HG03064 (cell line): ENCODE data around the gene LPAR3.
"Not testable (repeated sequence)": the region's sequence is repeated elsewhere in the genome, so short reads cannot be mapped to it uniquely, and the experiment has no call there.

Experiments
- ATAC-seq: cut with Tn5 transposase; IDR thresholded peaks from one replicate; pipeline ENCODE4 v1.9.1; 2021; ENCODE audit warnings: low read depth; ENCODE audit not compliant: unreplicated experiment

Gene LPAR3, protein sequence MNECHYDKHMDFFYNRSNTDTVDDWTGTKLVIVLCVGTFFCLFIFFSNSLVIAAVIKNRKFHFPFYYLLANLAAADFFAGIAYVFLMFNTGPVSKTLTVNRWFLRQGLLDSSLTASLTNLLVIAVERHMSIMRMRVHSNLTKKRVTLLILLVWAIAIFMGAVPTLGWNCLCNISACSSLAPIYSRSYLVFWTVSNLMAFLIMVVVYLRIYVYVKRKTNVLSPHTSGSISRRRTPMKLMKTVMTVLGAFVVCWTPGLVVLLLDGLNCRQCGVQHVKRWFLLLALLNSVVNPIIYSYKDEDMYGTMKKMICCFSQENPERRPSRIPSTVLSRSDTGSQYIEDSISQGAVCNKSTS

DNA sequence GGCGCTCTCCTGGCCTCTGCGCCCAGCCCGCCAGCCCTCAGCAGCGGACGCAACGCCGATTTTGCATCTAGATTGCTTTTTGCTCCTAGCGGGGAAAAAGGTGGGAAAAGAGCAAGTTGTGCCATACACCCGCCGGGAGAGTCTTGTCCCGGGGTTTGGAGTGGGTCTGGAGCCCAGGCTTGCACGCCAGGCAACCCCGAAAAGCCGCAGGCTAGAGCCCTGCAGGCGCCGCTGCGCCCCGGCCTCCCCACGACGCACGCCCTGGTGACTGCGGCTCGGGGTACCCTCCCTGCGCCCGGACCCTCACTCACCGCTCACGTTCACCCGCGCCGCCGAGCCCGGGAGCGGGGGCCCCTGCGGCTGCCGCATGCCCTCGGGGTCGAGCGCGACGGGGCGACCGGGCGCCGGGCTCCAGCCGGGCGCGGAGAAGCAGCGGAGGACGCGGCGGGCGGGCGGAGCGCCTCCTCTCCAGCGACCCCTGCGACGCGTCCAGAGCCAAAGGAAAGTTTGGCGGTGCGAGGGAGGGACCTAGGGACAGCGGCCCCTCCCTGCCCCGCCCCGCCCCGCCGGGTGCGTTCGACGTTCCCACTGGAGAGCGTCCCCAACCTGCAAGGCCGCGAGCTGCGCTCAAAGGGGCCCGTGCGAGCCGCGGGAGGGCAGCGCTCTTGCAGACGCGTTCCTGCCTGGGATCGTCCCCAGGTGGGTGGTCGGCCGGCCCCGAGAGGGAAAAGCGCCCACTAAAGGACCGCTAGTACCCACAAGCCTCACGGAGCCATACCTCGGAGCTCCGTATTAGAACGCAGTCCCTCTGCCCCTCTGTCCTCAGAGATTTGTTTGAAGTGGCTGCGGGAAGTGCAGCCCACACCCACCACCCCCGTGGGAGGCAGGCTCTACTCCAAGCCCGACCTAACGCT lies at the start of gene LPAR3:
Gene LPAR3 (minus strand): TSS at position 502 of the 914 bp plus-strand sequence. CDS start 27,086 bp downstream, outside the sequence.
- ATAC-seq, result no peak

DNA sequence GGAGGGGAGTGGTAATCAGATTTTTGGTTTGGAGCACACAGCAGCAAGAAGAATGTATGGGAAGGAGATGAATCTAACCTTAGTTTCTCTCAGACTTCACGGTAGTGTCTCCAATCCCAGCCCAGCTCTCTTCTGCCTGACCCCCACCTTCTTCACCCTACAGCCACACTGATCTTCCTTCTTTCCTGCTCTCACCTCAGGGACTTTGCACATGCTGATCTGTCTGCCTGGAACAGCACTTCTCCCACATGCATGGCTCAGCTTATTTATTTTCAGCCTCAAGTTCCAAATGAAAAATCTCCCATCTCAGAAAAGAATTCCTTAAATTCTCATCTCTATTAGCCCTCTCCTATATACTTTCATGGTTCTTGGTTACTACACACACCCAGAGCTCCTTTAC lies 48.8 kb upstream of the LPAR3 start:
- no peak for ATAC-seq

DNA sequence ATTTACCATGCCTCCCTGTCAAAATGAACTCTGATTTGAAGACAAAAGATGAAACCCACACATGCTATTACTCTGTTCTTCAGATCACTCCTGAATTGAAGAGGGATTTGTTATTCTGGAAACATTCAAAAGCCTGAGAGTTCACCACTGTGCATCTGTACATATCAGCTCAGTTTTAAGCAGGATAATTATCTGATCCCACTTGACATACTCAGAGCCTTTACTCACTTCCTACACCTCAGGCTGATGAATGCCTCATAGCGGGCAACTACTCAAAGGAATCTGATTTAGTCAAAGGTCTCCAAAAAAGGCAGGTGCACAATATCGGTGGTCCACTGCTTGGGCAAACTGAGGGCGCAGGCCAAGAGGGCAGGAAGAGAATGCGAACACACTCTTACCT lies 47.5 kb upstream of the LPAR3 start:
- ATAC-seq, result no peak

DNA sequence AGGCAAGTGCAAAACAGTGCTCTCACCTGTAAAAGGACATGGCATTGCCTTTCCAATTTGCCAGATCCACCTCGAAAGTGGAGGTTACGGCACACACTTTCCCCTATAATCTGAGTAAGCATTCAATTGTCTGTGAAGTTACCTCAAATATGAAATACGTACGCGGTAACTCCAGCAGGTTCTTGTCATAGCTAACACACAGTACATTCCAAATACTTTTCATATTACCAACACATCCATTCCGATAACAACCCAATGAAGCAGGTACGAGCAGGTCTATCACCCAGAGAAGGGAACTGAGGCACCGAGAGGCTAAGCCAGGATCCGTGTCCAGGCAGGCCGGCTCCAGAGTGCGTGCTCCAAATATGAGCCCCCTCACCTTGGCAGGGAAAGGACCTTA lies 46.8 kb upstream of the LPAR3 start:
- ATAC-seq, result no peak

DNA sequence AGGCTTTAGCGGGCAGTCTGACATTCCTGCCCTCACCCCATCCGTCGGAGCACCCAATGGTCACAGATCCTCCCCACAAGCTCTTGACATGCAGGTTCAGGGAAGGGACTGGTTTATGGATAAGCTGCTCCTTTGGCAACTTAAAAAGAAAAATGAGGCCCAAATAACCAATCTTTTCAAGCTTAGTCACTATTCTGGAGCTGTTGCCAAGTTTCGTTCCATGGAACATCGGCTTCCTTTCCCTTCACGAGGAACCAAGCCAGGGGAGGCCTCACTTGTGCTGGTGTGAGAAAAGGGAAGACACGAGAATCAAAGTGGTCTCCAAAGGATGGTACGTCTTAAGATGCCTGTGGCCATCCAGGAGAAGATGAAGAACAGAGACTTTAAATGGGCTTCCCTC lies 46.1 kb upstream of the LPAR3 start:
- no peak for ATAC-seq

DNA sequence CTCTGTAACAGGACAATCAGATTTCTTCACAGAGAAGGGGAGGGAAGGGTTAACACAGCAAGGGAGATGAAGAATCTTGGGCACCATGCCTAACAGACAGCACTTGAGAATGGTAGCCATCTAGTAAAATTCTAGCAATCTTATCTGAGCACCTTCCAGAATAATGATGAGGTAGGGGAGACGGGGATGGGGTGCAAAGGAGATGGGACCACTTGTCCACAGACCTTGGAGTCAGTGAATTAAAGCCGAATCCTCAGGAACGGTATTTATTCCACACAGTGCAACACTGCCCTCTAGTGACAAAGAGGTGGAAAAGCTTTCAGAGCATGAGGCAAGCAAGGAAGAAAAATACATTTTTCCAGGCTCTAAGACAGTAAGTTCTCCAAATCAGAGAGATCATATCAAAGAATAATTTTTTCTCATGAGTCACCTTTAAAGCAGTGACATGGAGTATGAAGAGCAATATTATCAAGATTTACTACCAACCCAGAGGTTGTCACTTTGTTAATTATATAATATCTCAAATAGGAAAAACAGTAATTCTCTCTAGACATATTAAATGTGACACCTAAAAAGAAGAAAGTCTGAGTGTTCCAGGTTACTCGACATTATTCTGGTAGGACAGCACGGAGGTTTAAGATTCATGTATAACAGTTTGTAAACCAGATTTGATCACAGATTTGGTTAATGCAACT lies 43.3 kb upstream of the LPAR3 start:
- no peak for ATAC-seq

DNA sequence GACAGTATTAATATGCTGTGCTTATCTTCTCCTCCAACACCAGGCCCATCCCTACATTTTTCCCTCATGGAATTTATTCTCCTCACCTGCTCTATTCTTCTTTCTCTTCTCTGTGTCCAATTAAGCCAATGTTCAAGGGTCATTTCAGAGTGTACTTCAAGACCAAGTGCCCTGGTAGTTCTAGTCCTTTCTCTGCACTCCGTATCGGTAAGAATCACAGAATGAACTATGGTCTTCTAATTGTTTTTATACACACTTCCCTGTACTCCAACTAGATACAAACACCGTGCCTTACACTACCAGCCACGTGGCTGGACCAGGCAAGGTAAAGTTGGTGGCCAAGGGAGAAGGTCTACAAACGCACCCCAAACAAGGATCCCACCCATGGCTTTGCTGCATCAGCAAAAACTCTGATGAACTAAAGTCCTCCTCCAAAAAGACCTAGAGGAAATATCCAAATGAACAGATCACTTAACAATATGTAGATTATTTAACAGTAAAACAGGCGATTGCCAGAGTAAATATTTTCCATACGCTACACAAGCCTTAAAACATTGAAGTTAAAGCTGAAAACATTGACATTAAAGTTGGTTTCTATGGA lies 40.1 kb upstream of the LPAR3 start:
- ATAC-seq, result no peak

DNA sequence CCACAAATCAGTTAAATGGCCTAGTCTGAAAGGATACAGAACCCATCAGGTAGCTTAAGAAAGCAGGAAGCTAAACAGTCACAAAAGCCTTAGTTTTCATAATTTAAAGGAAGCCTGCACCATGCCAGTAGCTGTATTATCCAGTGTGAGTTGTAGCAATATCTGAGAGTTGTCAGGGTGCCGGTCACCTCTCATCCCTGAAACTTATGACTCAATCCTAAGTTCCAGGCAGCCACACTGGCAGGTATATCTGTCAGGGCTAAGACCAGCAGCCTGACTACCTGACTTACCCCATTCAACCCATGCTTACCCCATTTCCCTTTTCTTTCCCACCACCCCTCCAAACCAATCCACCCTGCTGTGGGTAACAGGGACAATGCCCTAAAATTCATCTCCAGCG lies 37.8 kb upstream of the LPAR3 start:
- no peak for ATAC-seq

DNA sequence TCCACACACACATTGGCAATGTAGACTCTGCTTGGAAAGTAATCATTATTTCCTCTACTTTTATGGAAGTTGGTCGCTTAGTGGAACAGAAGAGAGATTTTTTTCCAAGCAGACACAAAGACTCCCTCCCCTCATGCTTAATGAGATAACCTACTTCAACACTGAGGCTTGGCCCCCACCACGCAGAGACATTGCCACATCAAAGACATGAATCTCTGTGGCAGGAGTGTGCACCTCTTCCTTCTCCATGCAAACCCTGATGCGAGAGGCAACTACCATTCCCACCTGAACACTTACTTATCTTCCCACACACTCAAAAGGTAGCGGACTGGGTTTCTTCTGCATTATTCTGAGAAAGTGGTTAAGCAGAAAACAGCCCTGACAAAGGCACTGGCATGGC lies 37.3 kb upstream of the LPAR3 start:
- ATAC-seq, result no peak

DNA sequence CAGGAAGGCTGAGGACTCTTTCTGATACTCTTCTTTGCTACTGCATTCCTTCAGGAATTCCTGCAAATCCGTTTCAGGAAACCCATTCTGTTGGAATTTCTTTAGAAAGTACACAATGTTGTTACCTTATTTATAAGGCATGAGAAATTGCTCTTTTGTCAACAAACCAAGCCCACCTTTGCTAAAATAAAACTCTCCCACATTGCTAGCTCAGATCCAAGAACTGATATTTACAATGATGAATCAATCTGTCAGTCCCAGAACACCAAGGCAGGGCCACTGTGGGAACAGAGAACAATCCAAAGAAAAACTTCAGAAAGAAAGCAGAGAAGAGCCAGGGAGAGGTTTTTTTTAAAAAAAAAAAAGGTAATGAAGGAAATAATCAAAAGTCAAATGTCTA lies 36.6 kb upstream of the LPAR3 start:
- no peak for ATAC-seq

DNA sequence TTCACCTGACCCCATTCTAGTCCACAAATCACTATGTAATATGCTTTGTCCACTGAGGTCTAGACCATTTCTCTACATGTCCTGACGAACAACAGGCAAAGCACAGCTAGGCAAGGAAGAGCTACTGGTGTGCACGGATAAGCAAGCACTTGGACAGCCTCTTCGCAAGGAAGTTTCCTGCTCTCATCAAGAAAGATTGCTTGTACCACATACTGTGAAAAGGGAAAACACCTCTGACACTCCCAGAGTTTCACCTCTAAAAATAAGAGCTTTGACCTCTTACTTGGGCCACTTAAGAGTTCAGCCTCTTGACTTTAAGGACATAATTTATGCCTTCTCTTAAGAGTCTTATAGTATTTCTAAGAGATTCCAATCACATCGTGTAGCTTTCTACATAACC lies 36.0 kb upstream of the LPAR3 start:
- ATAC-seq, result no peak

DNA sequence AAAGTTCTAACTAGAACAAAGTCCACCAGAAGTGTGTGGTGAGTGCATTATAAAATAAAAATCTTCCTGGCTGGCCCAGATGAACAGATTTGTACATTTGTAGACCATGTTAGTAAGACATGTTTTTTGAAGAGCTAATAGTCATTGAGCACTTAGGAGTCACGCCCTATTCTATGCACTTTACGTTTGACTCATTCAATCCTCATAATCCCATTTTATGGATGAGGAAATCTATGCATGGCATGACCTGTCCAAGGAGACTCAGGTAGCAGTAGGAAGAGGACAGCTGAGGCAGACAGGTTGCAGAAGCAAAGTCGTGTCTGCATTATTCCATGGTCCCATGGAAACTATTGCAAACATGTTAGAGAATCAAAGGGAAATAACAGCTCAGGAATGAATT lies 30.3 kb upstream of the LPAR3 start:
- ATAC-seq, result no peak

DNA sequence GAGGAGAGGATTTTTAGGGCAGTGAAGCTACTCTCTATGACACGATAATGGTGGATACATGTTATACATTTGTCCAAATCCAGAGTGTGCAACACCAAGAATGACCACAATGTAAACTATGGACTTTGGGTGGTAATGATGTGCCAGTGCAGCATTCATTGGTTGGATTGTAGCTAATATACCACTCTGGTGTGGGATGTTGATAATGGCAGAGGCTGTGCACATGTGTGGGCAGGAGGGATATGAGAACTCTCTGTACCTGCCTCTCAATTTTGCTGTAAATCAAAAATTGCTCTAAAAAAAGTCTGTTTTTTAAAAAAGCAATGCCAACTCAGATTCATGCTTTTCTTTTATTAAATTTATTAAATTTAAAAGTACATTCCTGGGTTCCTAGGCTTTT lies 27.2 kb upstream of the LPAR3 start:
- ATAC-seq, result no peak

DNA sequence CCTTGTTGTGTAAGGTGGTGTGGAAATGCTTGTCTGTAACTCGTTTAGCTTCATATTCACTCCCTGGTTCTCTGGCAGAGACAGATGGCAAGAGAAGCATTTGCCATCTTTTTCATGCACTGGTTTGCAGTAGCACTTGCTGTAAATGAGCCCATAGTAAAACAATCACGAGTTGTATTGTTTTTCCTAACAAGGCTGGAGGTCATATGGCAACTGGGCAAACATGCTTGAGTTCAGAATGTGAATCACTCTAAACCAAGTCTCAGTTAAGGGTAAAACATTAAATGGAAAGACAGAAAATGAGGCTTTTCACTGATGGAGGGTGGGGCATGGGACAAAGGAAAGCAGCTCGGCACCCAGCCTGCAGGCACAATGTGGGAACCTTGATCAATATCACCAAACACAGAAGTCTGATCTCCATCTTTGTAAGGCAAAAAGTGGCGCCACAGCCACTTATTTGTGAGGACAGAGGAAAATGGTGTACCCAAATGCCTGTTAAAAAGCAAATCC lies 26.5 kb upstream of the LPAR3 start:
- no peak for ATAC-seq

DNA sequence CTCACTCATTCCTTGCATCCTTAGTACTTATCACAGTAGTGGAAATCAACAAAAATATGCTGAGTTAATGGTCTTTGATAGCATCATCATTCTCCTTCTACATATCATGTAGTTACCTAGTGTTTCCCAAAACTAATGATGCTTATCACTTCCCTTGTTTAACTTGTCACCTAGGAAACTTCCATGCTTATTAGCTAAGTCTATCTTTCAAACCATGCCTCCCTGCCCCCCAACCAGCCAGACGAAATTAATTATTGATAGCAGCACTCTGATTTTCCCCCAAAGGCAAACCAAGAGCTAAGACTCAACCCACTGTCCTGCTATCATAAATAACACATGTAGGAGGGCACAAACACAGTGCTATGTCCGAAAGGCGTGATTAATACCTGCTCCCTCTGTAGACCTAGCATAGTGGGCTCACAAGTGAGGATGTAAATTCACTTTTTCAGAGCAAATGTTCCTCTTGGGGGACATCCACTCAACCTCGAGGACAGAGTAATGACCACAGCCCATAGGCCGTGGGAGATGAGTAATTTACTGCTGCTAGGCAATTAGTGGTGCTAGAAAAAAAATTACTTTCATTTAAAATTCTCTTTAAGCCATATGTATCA lies 25.8 kb upstream of the LPAR3 start:
- ATAC-seq, result no peak

DNA sequence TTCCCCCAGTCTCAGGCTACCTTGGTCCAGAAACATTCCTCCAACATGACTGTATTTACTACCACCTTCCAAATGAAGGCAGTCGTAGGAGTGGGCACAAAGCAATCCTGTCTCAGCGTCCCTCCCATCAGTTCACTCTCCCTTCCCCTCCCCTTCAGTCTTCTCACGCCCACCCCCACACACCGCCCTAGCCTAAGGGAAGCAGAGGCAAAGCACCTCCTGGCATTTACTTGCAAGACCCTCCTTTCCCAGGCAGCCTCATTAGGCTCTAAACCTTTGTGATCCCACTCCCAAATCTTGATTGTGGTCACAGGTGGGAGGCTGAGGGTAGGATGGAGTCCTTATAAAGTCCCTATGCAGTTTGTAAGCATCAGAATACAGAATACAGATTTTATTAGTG lies 23.9 kb upstream of the LPAR3 start:
- ATAC-seq, result no peak

DNA sequence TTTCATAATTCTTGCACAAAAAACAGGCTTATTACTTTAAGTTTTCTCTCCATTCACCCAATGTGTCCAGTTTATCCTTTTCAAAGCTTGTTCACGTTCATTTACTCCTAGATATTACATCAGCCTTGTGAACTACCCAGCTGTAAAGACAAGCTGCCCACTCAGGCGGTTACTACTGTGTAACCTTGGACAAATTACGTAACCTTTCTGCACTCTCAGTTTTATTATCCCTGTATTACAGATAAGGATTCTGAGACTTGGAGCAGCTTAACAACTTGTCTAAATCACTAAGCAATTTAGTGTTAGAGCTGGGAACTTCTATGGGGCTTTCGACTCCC lies 20.5 kb upstream of the LPAR3 start:
- ATAC-seq, result no peak

DNA sequence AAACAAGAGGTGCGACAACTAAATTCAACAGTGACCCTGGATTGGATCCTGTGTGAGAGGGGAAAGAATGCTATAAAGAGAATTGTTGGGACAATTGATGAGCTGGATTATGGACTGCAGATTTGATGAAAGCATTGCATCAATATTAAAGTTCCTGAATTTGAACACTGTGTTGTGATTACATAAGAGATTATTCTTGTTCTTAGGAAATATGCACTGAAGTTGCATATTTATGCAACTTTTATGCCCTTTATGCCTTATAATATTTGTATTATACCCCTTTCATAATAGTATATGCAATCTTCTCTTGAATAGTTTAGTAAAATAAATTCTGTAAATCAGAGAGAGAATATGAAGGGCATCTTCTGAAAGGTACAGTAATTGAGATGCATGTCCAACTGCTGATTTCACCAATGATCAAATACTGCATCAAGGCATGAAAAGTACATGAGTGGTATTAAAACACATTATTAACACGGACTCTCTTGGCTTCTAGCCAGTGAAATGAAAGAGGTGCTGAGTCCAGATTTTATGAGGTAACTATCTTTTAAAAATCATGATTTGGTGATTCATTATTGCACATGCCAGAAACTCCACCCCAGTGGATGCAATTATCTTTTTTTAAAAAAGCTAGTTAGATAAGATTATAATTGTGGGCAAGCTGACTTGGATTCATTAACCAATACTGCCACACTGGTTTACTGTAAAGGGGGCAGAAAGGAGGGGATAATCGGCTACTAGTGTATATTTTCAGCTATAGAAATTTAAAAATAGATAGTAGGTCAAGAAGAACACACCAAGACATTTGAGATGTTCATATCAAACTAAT lies 19.9 kb upstream of the LPAR3 start:
- no peak for ATAC-seq

DNA sequence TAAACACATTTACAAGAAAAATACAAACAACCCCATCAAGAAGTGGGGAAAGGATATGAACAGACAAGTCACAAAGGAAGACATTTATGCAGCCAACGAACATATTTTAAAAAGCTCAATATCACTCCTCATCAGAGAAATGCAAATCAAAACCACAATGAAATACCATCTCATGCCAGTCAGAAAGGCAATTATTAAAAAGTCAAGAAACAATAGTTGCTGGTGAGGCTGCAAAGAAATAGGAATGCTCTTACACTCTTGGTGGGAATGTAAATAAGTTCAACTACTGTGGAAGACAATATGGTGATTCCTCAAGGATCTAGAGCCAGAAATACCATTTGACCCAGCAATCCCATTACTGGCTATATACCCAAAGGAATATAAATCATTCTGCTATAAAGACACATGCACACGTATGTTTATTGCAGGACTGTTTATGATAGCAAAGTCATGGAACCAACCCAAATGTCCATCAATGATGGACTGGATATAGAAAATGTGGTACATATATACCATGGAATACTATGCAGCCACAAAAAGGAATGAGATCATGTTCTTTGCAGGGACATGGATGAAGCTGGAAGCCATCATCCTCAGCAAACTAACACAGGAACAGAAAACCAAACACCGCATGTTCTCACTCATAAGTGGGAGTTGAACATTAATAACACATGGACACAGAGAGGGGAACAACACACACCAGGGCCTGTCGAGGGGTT lies 15.9 kb upstream of the LPAR3 start:
- ATAC-seq, result not testable (repeated sequence)
